Stimulated activated CD8-positive, alpha-beta memory T cell treated with anti-CD3 and anti-CD28 coated beads, Interleukin-7, amount 100 ng/mL, for 24 hours (primary cell): ENCODE results near the gene TOMT.
"Not testable (repeated sequence)": the region's sequence is repeated elsewhere in the genome, so short reads cannot be mapped to it uniquely, and the experiment has no call there.

Experiments
- DNase-seq: peaks from one replicate; pipeline ENCODE4 v3.0.0-alpha.2; 2020; ENCODE audit warnings: low read depth

The TOMT gene

DNA sequence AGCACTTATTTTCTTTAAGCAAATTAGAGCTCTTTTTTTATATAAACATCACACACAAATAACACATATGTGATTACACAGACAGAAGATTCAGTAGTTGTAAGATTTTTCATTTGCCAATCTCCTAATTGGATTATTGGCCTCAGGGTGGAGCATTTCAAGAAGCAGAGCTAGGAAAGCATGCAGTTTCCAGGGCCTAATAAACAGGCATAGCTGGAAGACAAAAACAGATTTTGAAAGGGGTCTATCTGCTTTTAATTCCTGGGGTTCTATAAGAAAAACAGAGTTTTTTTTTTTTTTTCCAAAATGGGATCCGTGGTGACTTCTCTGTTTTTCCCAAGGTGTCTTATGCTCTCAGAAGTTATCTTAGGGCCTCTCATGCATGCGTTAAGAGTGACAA is 22.2 kb downstream of the TOMT start:
- no peak for DNase-seq

DNA sequence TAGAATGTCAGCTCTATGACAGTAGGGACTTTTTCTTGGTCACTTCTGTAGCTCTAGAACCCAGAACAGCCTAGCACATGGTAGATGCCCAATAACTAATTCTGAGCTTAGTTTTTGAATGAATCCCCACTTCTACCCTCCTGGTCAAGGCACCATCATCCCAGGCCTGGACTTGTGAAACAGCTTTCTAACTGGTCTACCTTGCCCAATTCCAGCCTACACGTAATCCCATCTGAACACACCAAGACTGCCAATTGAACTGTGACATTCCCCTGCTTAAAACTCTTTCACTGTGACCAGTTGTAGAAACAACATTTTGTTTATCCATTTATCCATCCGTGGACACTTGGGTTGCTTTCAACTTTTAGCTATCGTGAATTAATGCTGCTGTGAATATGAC is 23.7 kb downstream of the TOMT start:
- DNase-seq: no peak

DNA sequence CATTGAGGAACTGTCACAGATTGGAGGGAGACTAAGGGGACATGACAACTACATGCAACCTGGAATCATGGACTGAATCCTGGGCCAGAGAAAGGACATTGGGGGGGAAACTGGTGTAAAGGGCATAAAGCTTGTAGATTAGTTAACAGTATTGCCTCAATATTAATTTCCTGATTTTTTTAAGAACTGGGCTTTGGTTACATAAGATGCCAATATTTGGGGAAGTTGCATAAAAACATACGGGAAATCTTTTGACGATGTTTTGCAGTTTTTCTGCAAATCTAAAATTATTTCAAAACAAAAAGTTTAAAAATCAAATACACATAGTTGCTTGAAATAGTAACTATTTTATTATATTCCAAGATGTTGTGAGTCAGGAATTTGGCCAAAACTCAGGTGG is 26.9 kb downstream of the TOMT start:
- no peak for DNase-seq

DNA sequence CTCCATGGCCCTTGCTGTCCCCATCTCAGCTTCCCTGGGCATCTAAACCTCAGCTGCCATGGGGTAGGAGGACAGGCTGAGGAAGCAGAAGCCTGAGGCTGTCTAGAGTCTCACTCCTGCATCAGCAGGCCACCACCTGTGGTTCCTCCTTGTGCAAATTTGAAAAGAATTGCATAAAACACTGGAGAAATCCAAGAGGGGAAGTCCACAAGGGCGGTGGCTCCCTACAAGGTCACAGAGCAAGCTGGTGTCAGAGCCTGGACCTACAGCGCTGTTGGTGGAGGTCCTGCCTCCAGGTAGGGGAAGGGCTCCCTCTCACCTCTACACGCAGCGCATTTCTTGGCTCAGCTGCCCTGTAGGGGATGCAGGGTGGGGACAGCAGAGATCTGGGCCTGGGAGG is 29.7 kb downstream of the TOMT start, which contains the start of gene FOLR3:
FOLR3 (plus strand) TSS at position 253 of the 400 bp plus-strand sequence. CDS start 228 bp downstream, outside the sequence.
- DNase-seq: not testable (repeated sequence)

DNA sequence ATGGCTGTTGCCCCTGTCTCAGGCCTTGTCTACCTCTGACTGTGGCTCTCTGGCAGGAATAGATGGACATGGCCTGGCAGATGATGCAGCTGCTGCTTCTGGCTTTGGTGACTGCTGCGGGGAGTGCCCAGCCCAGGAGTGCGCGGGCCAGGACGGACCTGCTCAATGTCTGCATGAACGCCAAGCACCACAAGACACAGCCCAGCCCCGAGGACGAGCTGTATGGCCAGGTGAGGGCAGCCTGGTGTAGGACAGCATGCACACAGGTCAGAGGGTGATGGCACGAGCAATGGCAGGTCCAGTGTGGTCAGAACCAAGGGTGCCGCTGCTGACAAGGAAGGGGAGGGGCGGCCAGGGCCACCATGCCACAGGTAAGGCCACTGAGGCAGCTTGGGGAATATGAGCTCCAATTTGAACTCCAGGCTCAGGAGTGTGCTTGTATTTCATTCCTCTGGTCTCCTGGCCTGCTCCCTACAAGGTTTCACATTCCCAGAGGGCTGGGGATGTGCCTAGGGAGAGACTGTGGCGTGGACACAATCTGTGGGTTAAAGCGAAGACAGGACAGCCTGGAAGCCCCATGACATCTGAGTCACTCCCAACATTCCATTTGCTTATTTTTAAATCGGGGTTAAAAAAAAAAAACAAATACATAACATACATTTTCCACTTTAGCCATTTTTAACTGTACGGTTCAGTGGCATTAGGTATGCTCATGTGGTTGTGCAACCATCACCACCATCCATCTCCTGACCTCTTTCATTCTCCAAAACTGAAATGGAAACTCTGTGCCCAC is 30.4 kb downstream of the TOMT start:
- no peak for DNase-seq

DNA sequence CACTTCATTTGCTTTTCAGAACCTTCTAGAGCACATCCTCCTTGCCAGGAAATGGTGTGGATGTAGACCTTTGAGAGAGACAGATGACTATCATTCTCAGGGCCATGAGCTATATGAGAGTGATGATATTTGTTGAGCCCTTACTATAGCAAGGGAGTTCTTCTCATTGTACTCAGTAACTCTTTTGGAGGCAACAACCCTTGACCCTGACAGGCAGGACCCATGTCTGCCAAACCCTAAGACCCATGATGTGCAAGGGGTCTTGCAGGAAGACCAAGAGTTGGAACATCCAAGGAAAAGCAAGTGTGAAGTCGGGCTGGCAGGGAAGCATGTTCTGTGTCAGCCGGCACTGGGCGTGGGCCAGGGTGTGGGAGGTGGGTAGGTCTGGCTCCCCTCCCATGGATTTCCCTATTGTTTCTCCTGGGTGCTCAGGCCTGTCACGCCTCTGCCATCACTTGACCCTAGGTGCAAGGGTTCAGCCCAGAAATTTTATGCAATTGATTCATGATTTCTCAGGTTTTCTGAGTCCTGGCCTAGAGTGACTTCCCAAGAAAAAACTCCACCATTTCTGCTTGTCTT is 31.0 kb downstream of the TOMT start:
- no peak for DNase-seq

DNA sequence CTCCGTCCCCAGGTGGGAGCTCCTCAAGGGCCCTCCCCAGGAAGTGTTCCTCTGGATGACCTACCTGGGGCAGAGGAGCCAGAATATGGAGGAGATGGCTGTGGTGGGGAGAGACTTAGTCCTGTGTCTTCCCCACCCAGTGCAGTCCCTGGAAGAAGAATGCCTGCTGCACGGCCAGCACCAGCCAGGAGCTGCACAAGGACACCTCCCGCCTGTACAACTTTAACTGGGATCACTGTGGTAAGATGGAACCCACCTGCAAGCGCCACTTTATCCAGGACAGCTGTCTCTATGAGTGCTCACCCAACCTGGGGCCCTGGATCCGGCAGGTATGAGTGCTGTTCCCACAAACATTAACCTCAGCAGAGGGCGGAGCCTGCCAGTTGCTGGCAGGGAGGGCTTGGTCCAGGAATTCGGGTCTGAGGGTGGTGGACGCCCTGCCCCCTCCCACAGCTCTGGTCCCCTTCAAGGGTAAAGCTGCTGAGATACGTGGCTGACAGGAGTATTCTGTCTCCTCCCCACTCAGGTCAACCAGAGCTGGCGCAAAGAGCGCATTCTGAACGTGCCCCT is 33.2 kb downstream of the TOMT start:
- no peak for DNase-seq

DNA sequence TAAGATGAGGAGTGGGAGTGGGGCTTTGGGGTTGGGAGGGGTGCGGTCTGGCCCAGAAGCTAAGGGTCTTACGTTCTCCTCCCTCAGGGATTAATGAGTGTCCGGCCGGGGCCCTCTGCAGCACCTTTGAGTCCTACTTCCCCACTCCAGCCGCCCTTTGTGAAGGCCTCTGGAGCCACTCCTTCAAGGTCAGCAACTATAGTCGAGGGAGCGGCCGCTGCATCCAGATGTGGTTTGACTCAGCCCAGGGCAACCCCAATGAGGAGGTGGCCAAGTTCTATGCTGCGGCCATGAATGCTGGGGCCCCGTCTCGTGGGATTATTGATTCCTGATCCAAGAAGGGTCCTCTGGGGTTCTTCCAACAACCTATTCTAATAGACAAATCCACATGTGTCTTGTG is 33.8 kb downstream of the TOMT start:
- no peak for DNase-seq

DNA sequence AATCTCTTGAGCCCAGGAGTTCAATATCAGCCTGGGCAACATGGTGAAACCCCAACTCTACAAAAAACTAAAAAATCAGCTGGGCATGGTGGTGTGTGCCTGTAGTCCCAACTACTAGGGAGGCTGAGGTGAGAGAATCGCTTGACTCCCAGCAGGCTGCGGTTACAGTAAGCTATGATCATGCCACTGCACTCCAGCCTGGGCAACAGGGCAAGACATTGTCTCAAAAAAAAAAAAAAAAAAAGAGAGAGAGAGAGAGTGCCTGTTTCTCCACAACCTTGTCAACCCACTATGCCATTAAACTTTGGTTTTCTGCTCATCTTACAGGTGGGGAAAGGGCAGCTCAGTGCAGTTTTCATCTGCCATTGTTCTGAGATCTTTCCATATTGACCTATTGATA is 34.9 kb downstream of the TOMT start:
- no peak for DNase-seq

DNA sequence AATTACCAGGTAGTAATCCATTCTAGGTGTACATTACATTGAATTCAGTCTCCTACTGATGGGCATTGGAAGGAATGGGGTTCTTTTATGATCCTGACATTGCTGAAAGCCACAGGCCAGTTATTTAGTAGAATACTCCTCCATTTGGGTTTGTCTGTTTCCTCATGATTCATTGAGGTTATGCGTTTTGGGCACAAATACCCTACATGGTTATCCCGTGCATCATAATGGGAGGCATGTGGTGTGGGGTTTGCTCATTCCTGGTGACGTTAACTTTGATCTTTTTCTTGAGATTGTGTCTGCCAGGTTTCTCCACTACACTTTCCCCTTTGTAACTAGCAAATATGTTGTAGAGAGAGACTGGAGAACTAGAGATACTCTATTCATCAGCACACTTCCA is 35.3 kb downstream of the TOMT start:
- DNase-seq: peak; percentile 2

DNA sequence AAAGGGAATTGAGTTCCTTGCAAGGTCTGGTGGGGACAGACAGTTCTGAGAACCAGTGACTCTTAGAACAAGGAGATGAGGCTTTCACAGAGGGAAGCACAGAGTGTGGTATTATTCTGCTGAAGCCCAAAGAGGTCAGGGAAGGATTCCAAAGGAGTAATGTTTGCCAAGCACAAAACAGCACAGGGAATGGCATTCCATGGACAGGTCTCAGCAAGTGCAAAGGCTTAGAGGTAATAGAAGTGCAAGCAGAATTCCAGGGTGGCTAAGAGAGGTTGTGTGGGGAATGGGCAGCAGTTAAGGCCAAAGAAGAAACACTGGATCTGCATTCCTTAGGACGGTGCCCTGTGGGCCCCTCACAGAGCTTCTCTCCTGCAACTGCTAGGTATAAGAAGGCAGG is 36.4 kb downstream of the TOMT start:
- not testable (repeated sequence) for DNase-seq

DNA sequence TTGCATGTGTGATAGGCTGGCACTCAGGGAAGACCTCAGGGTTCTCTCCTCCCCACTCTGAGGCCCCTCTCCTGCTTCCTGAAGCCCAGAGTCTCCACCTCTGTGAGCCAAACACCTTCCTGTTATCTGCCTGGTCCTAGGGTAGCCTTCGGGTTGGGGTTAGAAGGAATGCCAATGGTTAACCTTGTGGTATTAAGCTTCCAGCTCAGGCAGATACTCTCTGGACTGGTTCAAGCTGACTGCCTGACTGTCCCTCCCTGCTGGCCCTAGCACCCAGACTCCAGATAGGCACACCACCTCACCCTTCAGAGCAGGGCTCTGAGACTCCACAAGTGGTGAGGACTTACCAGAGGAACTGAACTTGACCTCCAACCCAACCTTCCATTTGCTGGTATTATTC is 36.8 kb downstream of the TOMT start:
- DNase-seq: not testable (repeated sequence)

DNA sequence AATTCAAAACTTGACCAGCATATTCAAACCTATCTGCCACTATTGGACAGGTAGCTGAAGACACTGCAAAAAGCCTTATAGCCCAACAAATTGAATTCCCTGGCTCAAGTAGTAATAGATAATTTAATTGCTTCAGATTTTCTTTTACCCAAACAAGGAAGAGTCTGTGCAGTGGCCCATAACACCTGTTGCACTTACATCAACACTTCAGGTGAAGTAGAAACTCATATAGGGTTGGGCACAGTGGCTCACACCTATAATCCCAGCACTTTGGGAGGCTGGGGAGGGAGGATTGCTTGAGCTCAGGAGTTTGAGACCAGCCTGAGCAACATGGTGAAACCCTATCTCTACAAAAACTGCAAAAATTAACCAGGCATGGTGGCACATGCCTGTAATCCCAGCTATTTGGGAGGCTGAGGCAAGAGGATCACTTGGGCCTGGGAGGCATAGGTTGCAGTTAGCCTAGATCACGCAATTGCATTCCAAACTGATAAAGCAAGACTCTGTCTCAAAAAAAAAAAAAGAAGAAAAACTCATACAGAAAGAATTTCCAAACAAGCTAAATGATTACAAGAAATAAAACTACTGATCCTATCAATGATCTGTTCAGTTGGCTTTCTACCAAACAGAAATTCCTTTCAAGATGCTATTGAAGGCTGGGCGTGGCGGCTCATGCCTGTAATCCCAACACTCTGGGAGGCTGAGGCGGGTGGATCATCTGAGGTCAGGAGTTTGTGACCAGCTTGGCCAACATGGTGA is 39.3 kb downstream of the TOMT start:
- no peak for DNase-seq

DNA sequence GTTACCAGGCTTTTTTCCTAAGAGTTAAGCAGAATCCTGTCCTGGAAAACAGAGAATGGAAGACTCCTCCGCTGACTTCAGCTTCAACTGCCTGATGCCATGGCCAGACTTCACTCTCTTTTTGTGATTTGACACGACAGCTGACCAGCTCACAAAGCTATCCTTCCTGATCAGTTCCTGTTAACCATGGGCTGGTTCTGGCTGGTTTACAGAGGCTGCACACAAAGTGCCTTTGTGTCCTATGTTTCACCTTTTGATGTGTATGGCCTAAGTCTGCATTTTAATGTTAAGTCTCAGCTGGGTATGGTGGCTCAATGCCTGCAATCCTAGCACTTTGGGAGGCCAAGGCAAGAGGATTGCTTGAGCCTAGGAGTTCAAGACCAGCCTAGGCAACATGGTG is 40.9 kb downstream of the TOMT start:
- DNase-seq: no peak

DNA sequence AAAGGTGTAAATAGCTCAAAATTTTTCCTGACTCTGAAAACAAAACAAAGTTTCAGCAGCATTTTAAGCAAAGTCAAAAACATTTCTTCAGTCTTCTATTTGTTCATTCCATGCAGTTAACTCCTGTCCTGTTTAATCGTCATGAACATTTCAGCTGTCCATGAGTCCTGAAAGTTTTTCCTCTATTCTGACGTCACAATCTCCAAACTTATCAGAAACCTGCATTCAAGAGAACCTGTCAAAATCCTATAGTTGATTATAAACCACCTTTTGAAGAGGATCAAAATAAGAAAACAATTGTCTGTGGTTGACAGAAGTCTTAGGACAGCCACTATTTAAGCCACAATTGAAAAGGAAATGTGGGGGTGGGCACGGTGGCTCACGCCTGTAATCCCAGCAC is 45.2 kb downstream of the TOMT start:
- no peak for DNase-seq

DNA sequence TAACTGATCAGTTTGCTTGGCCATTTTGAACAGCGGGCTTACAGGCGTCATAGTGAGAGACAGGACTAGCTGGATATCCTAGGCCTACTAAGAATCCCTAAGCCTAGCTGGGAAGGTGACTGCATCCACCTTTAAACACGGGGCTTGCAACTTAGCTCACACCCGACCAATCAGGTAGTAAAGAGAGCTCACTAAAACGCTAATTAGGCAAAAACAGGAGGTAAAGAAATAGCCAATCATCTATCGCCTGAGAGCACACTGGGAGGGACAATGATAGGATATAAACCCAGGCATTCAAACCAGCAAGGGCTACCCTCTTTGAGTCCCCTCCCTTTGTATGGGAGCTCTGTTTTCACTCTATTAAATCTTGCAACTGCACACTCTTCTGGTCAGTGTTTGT is 48.1 kb downstream of the TOMT start:
- not testable (repeated sequence) for DNase-seq

DNA sequence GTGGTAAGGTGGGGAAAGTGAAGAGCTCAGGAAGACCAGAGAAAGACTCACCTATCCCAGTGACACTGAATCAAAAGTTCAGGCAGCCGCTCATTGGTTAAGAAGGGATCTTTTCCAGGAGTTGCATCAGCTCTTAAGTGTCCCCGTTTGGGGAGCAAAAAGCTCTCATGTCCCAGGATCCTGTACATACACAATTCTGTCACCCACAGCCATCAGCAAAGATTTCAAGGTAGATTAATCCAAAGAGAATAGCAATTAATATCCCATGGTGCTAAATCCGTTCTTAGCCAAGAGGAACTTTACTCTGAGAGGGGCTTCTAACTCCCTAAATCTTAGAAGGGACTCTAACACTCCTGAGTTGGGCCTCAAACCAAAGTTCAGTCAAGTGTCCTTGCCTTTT is 49.1 kb downstream of the TOMT start:
- no peak for DNase-seq

DNA sequence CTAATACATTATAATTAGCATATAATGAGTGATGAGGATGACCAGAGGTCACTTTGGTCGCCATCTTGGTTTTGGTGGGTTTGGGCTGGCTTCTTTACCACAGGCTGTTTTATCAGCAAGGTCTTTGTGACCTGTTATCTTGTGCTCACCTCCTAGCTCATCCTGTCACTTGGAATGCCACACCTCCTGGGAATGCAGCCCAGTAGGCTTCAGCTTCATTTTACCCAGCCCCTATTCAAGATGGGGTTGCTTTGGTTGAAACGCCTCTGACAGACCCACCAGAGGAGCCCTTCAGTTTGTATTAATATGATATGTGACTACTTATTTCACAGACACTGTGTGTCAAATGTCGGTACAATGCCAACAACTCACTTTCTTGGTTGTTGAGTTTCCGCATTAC is 50.0 kb downstream of the TOMT start:
- DNase-seq: no peak

DNA sequence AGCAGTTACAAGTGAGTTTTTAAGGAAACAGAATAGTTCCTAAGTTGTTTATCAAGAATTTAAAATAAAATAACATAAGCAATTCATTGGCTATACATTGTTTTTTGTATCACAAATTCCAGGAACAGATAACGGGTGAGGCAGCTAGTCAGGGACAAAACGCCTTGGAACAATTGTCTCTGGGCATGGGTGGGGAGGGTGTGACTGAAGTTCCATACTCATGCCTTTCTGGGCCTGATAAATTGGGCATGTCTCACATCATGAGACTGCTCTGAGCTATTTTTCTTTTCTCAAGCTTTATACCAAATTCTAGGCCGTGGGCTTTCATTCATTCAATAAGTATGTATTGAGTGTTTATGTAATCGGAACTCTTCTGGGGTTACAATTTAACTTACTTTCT is 51.4 kb downstream of the TOMT start:
- DNase-seq: no peak
